ENCODE results near the gene PALD1. TPM values are rescaled to one million over a fixed set of nuclear protein-coding genes. Genes with fewer than 3 reads are reported as not detected.

Gene PALD1
- total RNA-seq: under 1 TPM; 0.26 to 0.41 TPM

DNA sequence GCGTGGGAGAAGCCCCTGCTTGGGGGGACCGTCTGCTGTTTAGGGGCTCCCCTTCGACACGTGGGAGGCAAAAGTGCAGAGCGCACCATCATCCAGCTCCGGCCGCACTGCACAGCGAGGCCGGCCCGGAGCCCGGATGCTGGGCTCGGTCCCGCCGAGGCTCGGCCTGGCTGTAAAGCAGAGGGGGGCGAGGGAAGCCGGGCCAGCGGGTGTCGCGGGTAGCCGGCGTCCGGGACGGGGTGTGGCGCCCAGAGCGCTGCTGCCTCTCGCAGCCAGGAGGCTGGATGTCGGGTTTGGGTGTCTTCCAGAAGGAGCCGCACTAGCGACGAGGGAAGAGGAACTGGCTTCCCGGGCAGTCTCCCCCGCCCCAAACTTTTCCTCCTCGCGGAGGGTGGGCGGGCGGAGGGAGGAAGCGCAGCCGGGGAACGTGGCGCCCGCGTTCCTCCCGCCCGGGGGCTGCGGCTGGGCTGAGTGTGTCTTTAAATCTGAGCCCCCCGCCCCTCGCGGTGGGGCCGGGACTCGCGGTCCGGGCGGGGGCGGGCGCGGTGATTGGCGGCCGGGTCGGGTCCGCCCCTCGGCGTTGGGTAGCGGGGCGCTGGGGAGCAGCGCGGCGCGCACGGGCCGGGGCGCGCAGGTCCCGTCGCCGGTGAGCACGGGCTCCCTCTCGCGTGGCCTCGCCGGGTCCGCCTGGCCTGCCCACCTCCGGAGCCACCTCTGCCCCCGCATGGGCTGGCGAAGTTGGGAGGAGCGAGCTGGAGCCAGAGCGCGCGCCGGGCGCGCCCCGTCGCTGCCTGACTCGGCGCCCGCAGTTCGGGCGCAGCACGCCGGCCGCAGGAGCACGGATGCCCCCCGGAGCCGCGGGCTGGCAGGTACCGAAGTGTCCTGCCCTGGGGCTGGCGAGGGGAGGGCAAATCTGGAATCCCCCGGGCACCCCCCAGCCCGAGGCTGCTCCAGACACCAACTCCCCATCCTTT is at the start of gene PALD1:
Gene PALD1 (plus strand): TSS at position 577 of the 974 bp plus-strand sequence. CDS start 47,185 bp downstream, outside the sequence.
- Mint-ChIP-seq H3K27ac (peak within 1 kb of the TSS; percentile 43), H3K4me3 (peak within 1 kb of the TSS; percentile 48), H3K27me3 (peaks cover 66% of the 10 kb centered on the region), H3K9me3 (ENCODE audit: low read depth) (no peaks in the 10 kb centered on the region), H3K4me1 (peaks cover 34% of the 10 kb centered on the region), H3K36me3 (no peaks in the 10 kb centered on the region)
- DNase-seq (no peak), ATAC-seq (peak; percentile 27)
- CTCF ChIA-PET: interaction anchor here (1.1 to 3.0 kb wide), 3 partner anchors 17 to 32 kb away, joined by 3 to 13 read pairs (median 3); no protein-coding TSS in a partner anchor

DNA sequence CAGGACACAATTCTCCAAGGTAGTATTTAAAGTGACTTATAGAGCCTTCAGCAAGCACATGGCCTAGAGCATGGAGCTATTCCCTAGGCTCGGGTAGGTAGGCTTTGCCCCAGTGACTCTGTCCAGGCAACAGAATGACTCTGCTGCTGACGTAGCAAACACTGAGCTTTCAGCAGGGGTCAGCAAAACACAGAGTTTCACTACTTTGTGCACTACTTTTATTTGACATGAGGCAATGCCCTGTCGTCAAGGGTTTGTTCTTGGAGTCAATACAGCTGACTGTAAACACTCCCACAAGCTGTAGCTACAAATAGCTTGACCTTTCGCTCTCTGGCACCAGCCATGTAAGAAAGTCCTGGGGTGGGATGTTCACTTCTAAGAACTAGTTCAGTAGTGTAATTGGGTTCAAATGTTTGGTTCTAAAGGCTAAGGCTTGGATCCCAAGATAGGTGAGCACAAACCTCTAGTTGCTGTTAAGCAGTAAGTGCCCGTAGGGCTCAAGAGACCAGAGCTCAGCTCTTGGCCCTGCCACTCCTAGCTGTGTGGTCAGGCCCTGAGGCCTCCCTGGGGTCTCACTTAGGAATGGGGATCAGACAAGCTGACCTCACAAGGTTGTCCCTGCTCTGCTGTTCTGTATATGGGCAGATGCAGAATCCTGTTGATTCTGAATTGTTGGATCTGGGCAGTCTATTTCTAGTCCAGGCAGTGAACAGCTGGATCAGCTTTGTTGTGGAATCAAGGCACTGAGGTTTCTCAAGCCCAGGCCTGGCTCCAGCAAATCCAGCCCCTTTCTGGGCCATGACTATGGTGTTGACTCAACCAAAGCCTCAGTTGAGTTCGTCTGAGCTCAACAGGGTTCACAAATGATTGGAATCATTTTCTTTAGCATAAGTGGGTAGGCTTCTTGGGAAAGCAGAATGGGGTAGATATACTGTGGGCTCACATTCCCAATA is 47.8 kb upstream of the PALD1 start:
- DNase-seq: no peak
- Mint-ChIP-seq H3K9me3 (ENCODE audit: low read depth) (no peaks in the 10 kb centered on the region), H3K4me3 (no peak overlapping the region), H3K36me3 (peaks cover 7% of the 10 kb centered on the region), H3K4me1 (peaks cover 7% of the 10 kb centered on the region), H3K27ac (no peak overlapping the region), H3K27me3 (no peaks in the 10 kb centered on the region)
- CTCF ChIA-PET: interaction anchor here (0.6 to 1.3 kb wide), 4 partner anchors 8 to 209 kb away, joined by 3 read pairs; no protein-coding TSS in a partner anchor
- no peak for ATAC-seq

DNA sequence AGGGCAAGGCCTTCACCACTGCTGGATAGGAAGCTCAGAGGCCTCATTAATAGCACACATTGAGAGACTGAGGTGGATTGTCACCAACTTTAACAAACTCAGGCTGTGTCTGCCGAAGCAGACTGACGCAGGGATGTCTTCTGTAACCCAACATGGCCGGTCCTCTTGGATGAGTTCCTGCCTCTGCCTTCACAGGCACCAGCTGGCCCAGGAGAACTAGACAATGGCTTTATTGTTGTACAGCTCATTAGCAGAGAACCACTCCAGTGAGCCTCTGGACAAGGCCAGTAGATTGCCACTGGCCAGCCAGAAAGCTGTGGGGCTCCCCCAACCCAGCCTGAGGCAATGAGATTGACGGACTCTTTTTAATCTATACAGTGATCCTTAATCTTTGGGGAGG is 46.5 kb upstream of the PALD1 start:
- CTCF ChIA-PET: interaction anchor here (0.8 to 2.0 kb wide), 4 partner anchors 10 to 326 kb away, joined by 3 to 6 read pairs (median 4); no protein-coding TSS in a partner anchor
- peaks cover 7% of the 10 kb centered on the region for H3K4me1 Mint-ChIP-seq
- no peak overlapping the region for H3K27ac Mint-ChIP-seq
- H3K27me3 Mint-ChIP-seq: no peaks in the 10 kb centered on the region
- H3K36me3 Mint-ChIP-seq: peaks cover 7% of the 10 kb centered on the region
- no peaks in the 10 kb centered on the region for H3K9me3 Mint-ChIP-seq (ENCODE audit: low read depth)
- DNase-seq (no peak), ATAC-seq (no peak)
- H3K4me3 Mint-ChIP-seq: no peak overlapping the region

DNA sequence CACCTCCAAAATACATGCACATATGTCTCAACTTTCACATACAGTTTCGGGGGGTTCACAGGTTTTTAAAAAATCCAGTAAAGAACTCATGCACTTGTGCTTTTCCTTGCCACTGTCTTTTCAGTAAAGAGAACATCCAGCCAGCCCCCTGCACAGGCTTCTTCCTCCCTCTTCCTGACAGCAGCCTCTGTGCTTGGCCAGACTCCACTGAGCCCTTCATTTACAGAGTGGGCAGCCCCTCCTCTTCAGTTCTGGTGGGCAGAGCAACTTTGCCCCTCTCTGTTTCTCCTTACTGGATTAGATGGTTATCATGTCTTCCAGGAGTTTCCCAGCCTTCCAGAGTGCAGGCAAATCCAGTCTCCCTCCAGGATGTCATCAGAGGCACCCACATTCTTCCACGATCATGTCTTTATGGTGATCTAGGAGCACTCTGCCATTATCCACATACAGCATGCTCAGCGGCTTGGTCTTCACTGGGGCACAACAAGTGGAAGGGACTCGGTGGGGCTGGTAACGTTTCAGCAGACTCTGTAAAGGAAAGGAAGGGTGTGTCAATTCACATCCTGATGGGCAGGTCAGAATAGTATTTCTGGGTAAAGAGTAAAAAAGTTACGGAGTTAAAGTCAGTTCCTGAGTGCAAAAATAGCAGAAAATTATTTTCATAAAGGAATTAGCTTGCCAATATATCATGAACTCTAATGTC is 45.9 kb upstream of the PALD1 start:
- CTCF ChIA-PET: interaction anchor here (1.0 to 2.0 kb wide), 3 partner anchors 10 to 69 kb away, joined by 3 to 6 read pairs (median 4); no protein-coding TSS in a partner anchor
- no peak for DNase-seq
- ATAC-seq: no peak
- Mint-ChIP-seq H3K27me3 (peaks cover 5% of the 10 kb centered on the region), H3K9me3 (ENCODE audit: low read depth) (no peaks in the 10 kb centered on the region), H3K4me3 (peak overlapping the region; percentile 44), H3K27ac (peak overlapping the region; percentile 61), H3K36me3 (peaks cover 7% of the 10 kb centered on the region), H3K4me1 (peaks cover 7% of the 10 kb centered on the region)

DNA sequence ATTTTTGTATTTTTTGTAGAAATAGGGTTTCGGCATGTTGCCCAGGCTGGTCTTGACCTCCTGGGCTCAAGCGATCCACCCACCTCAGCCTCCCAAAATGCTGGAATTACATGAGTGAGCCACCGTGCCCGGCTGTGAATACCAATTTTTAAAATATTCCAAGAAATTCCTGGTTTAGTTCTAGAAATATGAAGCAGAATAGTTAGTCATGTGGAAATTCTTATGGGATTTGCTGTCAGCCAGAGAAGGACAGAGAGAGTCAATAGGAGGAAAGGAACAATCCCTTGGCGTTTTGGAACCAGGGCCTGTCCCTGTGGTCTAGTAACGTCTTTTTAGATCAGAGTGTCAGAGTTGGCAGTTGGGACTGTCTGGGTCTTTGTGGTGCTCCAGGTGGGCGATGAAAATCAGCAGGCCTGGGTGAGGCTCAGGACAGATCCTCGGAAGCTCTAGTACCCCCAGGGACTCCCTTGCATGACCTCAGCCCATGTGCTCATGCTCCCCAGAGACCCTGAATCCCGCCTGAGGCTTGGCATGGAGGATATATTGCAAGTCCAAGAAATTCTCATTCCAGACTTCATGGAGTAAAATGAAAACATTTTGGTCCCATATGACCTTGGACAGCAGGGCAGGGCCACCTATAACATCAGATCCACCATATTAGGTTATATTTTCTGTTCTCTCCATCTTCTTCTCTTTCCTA is 44.8 kb upstream of the PALD1 start:
- ATAC-seq (no peak), DNase-seq (no peak)
- H3K36me3 Mint-ChIP-seq: peaks cover 5% of the 10 kb centered on the region
- CTCF ChIA-PET: interaction anchor here (2.0 kb wide), 1 partner anchor 54 kb away, joined by 6 read pairs; no protein-coding TSS in a partner anchor
- peaks cover 13% of the 10 kb centered on the region for H3K27me3 Mint-ChIP-seq
- no peak overlapping the region for H3K27ac Mint-ChIP-seq
- peaks cover 7% of the 10 kb centered on the region for H3K4me1 Mint-ChIP-seq
- H3K4me3 Mint-ChIP-seq: no peak overlapping the region
- H3K9me3 Mint-ChIP-seq (ENCODE audit: low read depth): no peaks in the 10 kb centered on the region

DNA sequence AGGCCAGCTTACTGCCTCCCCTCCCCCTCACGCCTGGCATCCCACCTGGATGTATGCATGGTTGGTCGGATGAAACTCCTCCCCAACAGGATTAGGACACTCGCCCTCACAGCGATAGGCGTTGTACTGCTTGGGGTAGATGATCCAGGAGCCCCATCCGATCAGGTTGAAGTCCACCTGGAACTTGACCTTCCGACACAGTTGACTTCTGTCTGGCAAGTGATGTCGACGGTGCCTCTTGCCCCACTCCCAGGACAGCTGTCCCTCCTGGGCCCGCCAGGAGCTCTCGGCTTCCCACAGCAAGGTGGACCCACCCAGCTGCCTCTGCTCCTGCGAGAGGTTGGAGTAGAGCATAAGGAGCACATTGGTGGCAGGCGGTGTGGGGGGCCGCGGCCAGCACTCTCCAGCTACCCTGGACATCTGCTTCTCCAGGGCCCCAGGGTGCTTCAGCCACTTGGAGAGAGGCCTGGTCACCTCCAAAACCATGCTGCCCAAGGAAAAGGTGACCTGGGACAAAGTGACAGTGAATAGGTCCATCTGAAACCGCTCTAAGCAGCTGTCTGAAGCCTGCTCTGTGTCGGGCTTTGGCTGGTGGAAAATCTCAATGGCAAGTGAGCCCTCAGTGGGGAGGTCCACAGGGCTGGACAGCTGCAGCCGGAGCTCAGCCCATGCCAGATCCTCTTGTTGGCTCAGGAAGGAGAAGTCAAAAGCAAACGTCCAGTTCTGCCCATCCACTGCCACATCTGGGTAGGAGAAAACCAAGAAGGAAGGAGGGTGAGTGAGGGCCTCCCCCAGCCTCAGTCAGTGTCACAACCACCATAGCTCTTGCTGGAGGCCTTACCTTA is 43.1 kb upstream of the PALD1 start:
- DNase-seq (no peak), ATAC-seq (no peak)
- H3K9me3 Mint-ChIP-seq (ENCODE audit: low read depth): no peaks in the 10 kb centered on the region
- H3K36me3 Mint-ChIP-seq: no peaks in the 10 kb centered on the region
- H3K27ac Mint-ChIP-seq: no peak overlapping the region
- no peak overlapping the region for H3K4me3 Mint-ChIP-seq
- CTCF ChIA-PET: interaction anchor here (1.2 kb wide), 1 partner anchor 9 kb away, joined by 3 read pairs; no protein-coding TSS in a partner anchor
- H3K4me1 Mint-ChIP-seq: peaks cover 10% of the 10 kb centered on the region
- H3K27me3 Mint-ChIP-seq: peaks cover 29% of the 10 kb centered on the region

DNA sequence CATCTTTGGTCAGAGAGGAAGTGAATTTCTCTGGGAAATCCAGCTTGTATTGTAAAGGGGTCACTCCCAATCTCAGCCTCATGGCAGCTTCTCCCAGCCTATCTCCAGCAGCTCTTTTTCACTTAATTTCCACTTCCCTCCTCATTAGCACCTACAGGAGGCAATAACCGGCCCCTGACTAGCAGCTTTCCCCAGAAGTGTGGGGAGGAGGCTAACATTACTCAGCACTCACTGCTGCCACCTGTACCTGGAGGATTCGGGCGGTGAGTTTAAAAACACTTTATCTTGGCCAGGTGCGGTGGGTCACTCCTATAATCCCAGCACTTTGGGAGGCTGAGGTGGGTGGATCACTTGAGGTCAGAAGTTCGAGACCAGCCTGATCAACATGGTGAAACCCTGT is 40.8 kb upstream of the PALD1 start:
- Mint-ChIP-seq H3K9me3 (ENCODE audit: low read depth) (no peaks in the 10 kb centered on the region), H3K4me1 (peaks cover 11% of the 10 kb centered on the region), H3K27ac (no peak overlapping the region), H3K36me3 (no peaks in the 10 kb centered on the region), H3K27me3 (peaks cover 47% of the 10 kb centered on the region), H3K4me3 (no peak overlapping the region)
- ATAC-seq (no peak), DNase-seq (no peak)
- CTCF ChIA-PET: no interaction called here

DNA sequence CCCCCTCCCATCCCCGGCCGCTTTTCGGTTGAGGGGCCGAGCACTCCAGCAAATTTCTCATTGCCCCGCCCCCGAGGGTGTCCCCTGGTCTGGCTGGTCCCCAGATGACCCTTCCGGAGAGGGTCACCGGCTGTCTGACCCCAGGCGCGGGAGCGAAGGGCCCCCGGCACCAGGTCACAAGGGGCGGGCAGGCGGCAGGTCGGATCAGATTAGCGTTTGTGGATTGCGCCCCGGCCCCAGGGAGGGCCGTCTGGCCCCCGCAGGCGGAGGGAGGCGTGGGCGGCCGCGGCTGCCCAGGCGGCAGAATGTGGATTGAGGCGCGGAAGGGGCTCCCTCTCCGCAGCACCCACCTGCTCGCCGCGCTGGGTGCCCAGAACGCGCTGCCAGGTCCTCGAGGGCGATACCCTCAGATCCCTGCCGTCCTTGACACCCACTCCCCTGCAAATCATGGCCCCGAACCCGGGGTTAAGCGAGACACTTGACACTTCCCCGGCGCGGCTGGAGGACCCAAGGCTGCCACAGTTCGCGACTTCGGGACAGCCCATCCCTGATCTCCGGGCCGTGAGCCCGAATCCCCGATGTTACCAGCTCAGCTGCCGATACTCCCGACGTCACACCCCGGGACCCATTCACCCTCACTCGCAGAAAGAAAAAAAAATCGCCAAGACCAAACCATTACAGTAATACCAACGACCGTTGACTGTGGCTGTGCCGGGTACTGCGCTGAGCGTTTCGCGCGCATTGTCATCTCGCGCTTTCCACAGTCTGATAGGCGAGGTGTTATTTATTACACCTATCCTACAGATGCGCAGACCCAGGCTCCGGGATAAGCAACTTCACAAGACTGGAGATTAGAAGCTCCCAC is 38.0 kb upstream of the PALD1 start:
- ATAC-seq: peak; percentile 51
- no peaks in the 10 kb centered on the region for H3K9me3 Mint-ChIP-seq (ENCODE audit: low read depth)
- H3K4me1 Mint-ChIP-seq: peaks cover 9% of the 10 kb centered on the region
- no peak overlapping the region for H3K27ac Mint-ChIP-seq
- H3K36me3 Mint-ChIP-seq: no peaks in the 10 kb centered on the region
- no peak for DNase-seq
- H3K4me3 Mint-ChIP-seq: no peak overlapping the region
- CTCF ChIA-PET: no interaction called here
- peaks cover 64% of the 10 kb centered on the region for H3K27me3 Mint-ChIP-seq

DNA sequence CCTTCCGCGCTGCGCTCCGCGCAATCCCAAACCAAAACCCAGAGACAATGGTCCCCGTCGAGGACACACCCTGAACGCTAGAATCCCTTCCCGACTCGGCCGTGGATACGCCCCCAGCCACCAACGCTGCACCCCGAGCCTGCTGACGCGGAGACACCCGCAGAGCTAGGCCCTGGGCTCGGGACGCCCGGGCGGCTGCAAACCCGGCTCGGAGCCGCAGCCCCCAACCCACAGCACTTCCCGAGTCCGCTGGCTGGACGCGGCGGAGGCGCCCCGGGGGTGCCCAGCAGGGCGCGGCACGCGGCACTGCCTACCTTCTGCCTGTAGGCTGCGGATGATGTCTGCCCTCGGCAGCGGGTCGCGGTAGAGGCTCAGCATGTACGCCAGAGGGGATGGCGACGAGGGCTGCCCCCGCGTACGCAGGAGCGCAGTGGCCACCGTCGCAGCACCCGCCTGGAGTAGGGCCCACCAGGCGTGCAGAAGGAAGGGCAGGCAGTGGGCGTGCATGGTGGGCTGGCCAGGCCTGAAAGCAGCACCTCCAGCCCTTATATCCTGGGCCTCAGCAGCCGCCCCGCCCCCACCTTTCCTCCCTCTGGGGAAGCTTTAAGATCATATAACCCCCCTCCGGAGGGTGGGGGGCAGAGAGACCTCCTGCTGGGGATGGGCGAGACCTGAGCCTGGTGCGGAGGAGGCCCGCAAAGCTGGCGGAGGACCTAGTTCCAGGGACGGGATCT is 37.2 kb upstream of the PALD1 start, which contains the start of gene NODAL:
Gene NODAL (minus strand): TSS at position 521 of the 734 bp plus-strand sequence. CDS start 14 bp downstream, at position 507.
- ATAC-seq (peak; percentile 45), DNase-seq (no peak)
- Mint-ChIP-seq H3K9me3 (ENCODE audit: low read depth) (no peaks in the 10 kb centered on the region), H3K4me1 (peaks cover 9% of the 10 kb centered on the region), H3K27me3 (peaks cover 64% of the 10 kb centered on the region), H3K4me3 (no peak within 1 kb of the TSS), H3K27ac (no peak within 1 kb of the TSS), H3K36me3 (no peaks in the 10 kb centered on the region)
- CTCF ChIA-PET: interaction anchor here (1.0 to 2.0 kb wide), 2 partner anchors 13 to 21 kb away, joined by 3 to 8 read pairs; no protein-coding TSS in a partner anchor

DNA sequence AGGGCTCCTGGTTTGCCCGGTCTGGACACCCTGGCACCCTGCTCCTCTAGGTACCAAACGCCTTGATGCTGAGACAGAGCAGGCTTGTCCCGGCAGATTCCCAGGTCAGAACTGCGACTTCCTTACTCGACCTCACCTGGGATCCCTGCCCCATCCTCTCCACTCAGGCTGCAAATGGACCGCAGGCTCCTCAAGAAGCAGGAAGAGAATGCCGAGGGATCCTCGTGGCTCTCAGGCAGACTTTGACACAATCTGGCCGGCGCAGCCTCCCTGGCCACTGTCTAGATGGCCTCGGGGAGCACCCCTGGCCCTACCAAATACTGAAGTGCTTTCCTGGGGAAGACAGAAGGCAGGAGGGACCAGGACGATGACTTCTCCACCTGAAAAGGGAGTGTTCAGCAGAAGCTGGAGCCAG is 36.7 kb upstream of the PALD1 start:
- peaks cover 9% of the 10 kb centered on the region for H3K4me1 Mint-ChIP-seq
- H3K36me3 Mint-ChIP-seq: no peaks in the 10 kb centered on the region
- DNase-seq: no peak
- peaks cover 66% of the 10 kb centered on the region for H3K27me3 Mint-ChIP-seq
- CTCF ChIA-PET: interaction anchor here (1.0 to 2.0 kb wide), 2 partner anchors 13 to 20 kb away, joined by 3 to 8 read pairs; no protein-coding TSS in a partner anchor
- no peak for ATAC-seq
- H3K27ac Mint-ChIP-seq: no peak overlapping the region
- no peak overlapping the region for H3K4me3 Mint-ChIP-seq
- H3K9me3 Mint-ChIP-seq (ENCODE audit: low read depth): no peaks in the 10 kb centered on the region

Data from activated CD8-positive, alpha-beta memory T cell treated with anti-CD3 and anti-CD28 coated beads, Interleukin-2, amount 10 ng/mL, durations not matched to agents 7 days and 5 days (primary cell).